Right atrium auricular region (tissue), 2 donors: ENCODE results near the gene PTPRN2. TPM values are rescaled to one million over a fixed set of nuclear protein-coding genes. Genes with fewer than 3 reads are reported as not detected.

Experiments
- DNase-seq: peaks from one replicate; pipeline ENCODE4 v3.0.0-alpha.2; 2019; ENCODE audit warnings: low spot score
- H3K27ac ChIP-seq, 2 donors: fragments of 200-600 bp; sonication (generic); 1 replicate in 1 of 2; 2 replicates in 1 of 2; pipeline ENCODE4 v1.5.1; 2016 to 2019
- H3K27me3 ChIP-seq, 2 donors: fragments of 200-600 bp; sonication (generic); one replicate each; pipeline versions ENCODE4 v1.5.1 to v1.6.0; 2017 to 2019
- H3K36me3 ChIP-seq: fragments of 200-600 bp; sonication (generic); one replicate; pipeline ENCODE4 v1.5.1; 2016
- H3K4me1 ChIP-seq, 2 donors: fragments of 200-600 bp; sonication (generic); one replicate each; pipeline versions ENCODE4 v1.5.1 to v1.6.0; 2017 to 2019
- H3K4me3 ChIP-seq, 2 donors: fragments of 200-600 bp; sonication (generic); 1 replicate in 1 of 2; 2 replicates in 1 of 2; pipeline ENCODE4 v1.5.1; 2017 to 2019; ENCODE audit warnings: mild to moderate bottlenecking in 1 of 2, moderate library complexity in 1 of 2
- H3K9me3 ChIP-seq, 2 donors: fragments of 200-600 bp; sonication (generic); one replicate each; pipeline ENCODE4 v1.5.1; 2019
- CTCF ChIP-seq, 2 donors: fragments of 200-600 bp; sonication (generic); IDR thresholded peaks; one replicate each; pipeline ENCODE4 v1.5.1; 2019; ENCODE audit warnings: antibody characterized with exemption in 2 of 2
- total RNA-seq, 2 donors: library from RNA; depleted of rRNA; stranded (reverse); fragments of >200 nt; gene quantifications; one replicate each; pipeline ENCODE4 v1.1.0, GENCODE V29; 2016

The PTPRN2 gene
- total RNA-seq, 2 donors from 2014 or later, result 2.6 to 2.7 TPM

- no peak for TF ChIP-seq CTCF (IDR thresholded peaks at IDR 0.05)
Observed at GRCh38 chr7:158273138-158273651, 314.4 kb downstream of the PTPRN2 start.

GRCh38 chr7:158272509-158273137 lies 315.0 kb downstream of the PTPRN2 start:
- DNase-seq, result no peak
- no peaks in the 10 kb centered on the region for H3K27me3 ChIP-seq
- H3K4me3 ChIP-seq, result no peak overlapping the region
- H3K4me1 ChIP-seq, result no peaks in the 10 kb centered on the region
- H3K27ac ChIP-seq, result no peak overlapping the region
- no peaks in the 10 kb centered on the region for H3K36me3 ChIP-seq
- H3K9me3 ChIP-seq, result no peaks in the 10 kb centered on the region
- TF ChIP-seq CTCF (IDR thresholded peaks at IDR 0.05), result no peak

More at GRCh38 chr7:158273138-158273651, 314.4 kb downstream of the PTPRN2 start:
- Histone ChIP-seq H3K27ac (no peak overlapping the region), H3K27me3 (no peaks in the 10 kb centered on the region), H3K9me3 (no peaks in the 10 kb centered on the region), H3K4me3 (no peak overlapping the region), H3K36me3 (no peaks in the 10 kb centered on the region), H3K4me1 (no peaks in the 10 kb centered on the region)
- no peak for DNase-seq

- no peaks in the 10 kb centered on the region for H3K4me1 ChIP-seq
- H3K4me3 ChIP-seq, result no peak overlapping the region
- H3K36me3 ChIP-seq, result no peaks in the 10 kb centered on the region
- no peak for TF ChIP-seq CTCF (IDR thresholded peaks at IDR 0.05)
- no peak for DNase-seq
- H3K27me3 ChIP-seq, result no peaks in the 10 kb centered on the region
- no peaks in the 10 kb centered on the region for H3K9me3 ChIP-seq
- no peak overlapping the region for H3K27ac ChIP-seq
Observed at GRCh38 chr7:158272091-158272490, 315.5 kb downstream of the PTPRN2 start.

GRCh38 chr7:158271646-158272045 lies 316.0 kb downstream of the PTPRN2 start:
- Histone ChIP-seq H3K9me3 (no peaks in the 10 kb centered on the region), H3K27me3 (no peaks in the 10 kb centered on the region), H3K4me3 (no peak overlapping the region), H3K27ac (no peak overlapping the region), H3K36me3 (no peaks in the 10 kb centered on the region), H3K4me1 (no peaks in the 10 kb centered on the region)
- no peak for TF ChIP-seq CTCF (IDR thresholded peaks at IDR 0.05)
- DNase-seq, result no peak

- Histone ChIP-seq H3K9me3 (no peaks in the 10 kb centered on the region), H3K27ac (no peak overlapping the region), H3K27me3 (no peaks in the 10 kb centered on the region), H3K4me1 (no peaks in the 10 kb centered on the region), H3K36me3 (no peaks in the 10 kb centered on the region), H3K4me3 (no peak overlapping the region)
- TF ChIP-seq CTCF (IDR thresholded peaks at IDR 0.05), result no peak
- no peak for DNase-seq
Observed at GRCh38 chr7:158270856-158271413, 316.7 kb downstream of the PTPRN2 start.
